ENCODE data around the gene RAB14. TPM values are rescaled to one million over a fixed set of nuclear protein-coding genes. Genes with fewer than 3 reads are reported as not detected.

RAB14 gene
- total RNA-seq, 1 experiment from 2014 or later = 30.4 TPM

- no peaks in the 10 kb centered on the region for H3K9me3 ChIP-seq (replicated peaks)
- no peak overlapping the region for H3K27ac ChIP-seq
- DNase-seq (ENCODE audit: low read depth in 1 of 2, low spot score in 2 of 2) = no peak
- no peak overlapping the region for H3K4me3 ChIP-seq
- H3K4me1 ChIP-seq (replicated peaks) = 0 out of 2 replicates have a peak, but pooled peaks cover 6% of the 10 kb centered on the region
- H3K27me3 ChIP-seq (replicated peaks) = no peaks in the 10 kb centered on the region
- H3K36me3 ChIP-seq = 0 out of 2 replicates have a peak, but pooled peaks cover 2% of the 10 kb centered on the region
These were observed 8.6 kb downstream of the RAB14 start for GRCh38 chr9:121192959-121193640.

GRCh38 chr9:121192518-121192917 is 9.2 kb downstream of the RAB14 start:
- Histone ChIP-seq H3K4me3 (no peak overlapping the region), H3K36me3 (0 out of 2 replicates have a peak, but pooled peaks cover 2% of the 10 kb centered on the region), H3K27me3 (replicated peaks) (no peaks in the 10 kb centered on the region), H3K4me1 (replicated peaks) (0 out of 2 replicates have a peak, but pooled peaks cover 6% of the 10 kb centered on the region), H3K27ac (no peak overlapping the region), H3K9me3 (replicated peaks) (no peaks in the 10 kb centered on the region)
- DNase-seq (ENCODE audit: low read depth in 1 of 2, low spot score in 2 of 2) = no peak

- DNase-seq (ENCODE audit: low read depth in 1 of 2, low spot score in 2 of 2) = no peak
- Histone ChIP-seq H3K27ac (no peak overlapping the region), H3K4me1 (replicated peaks) (0 out of 2 replicates have a peak, but pooled peaks cover 6% of the 10 kb centered on the region), H3K9me3 (replicated peaks) (no peaks in the 10 kb centered on the region), H3K27me3 (replicated peaks) (no peaks in the 10 kb centered on the region), H3K4me3 (no peak overlapping the region), H3K36me3 (peaks cover 8% of the 10 kb centered on the region)
These were observed 10.4 kb downstream of the RAB14 start for GRCh38 chr9:121191235-121191634.

- Histone ChIP-seq H3K36me3 (peaks cover 22% of the 10 kb centered on the region), H3K27ac (no peak overlapping the region), H3K9me3 (replicated peaks) (no peaks in the 10 kb centered on the region), H3K4me3 (no peak overlapping the region), H3K27me3 (replicated peaks) (no peaks in the 10 kb centered on the region), H3K4me1 (replicated peaks) (0 out of 2 replicates have a peak, but pooled peaks cover 6% of the 10 kb centered on the region)
- DNase-seq (ENCODE audit: low read depth in 1 of 2, low spot score in 2 of 2) = no peak
These were observed 12.0 kb downstream of the RAB14 start for GRCh38 chr9:121189660-121190059.

- Histone ChIP-seq H3K36me3 (peaks cover 26% of the 10 kb centered on the region), H3K9me3 (replicated peaks) (no peaks in the 10 kb centered on the region), H3K4me1 (replicated peaks) (0 out of 2 replicates have a peak, but pooled peaks cover 6% of the 10 kb centered on the region), H3K4me3 (no peak overlapping the region), H3K27ac (no peak overlapping the region), H3K27me3 (replicated peaks) (no peaks in the 10 kb centered on the region)
- DNase-seq (ENCODE audit: low read depth in 1 of 2, low spot score in 2 of 2) = no peak
These were observed 12.7 kb downstream of the RAB14 start for GRCh38 chr9:121189006-121189405.

- Histone ChIP-seq H3K4me3 (no peak overlapping the region), H3K4me1 (replicated peaks) (0 out of 2 replicates have a peak, but pooled peaks cover 6% of the 10 kb centered on the region), H3K9me3 (replicated peaks) (no peaks in the 10 kb centered on the region), H3K27me3 (replicated peaks) (no peaks in the 10 kb centered on the region), H3K27ac (no peak overlapping the region), H3K36me3 (peaks cover 37% of the 10 kb centered on the region)
- no peak for DNase-seq (ENCODE audit: low read depth in 1 of 2, low spot score in 2 of 2)
These were observed 13.9 kb downstream of the RAB14 start for GRCh38 chr9:121187636-121188305.

- DNase-seq (ENCODE audit: low read depth in 1 of 2, low spot score in 2 of 2) = no peak
- Histone ChIP-seq H3K27ac (no peak overlapping the region), H3K27me3 (replicated peaks) (no peaks in the 10 kb centered on the region), H3K36me3 (peaks cover 52% of the 10 kb centered on the region), H3K4me1 (replicated peaks) (0 out of 2 replicates have a peak, but pooled peaks cover 3% of the 10 kb centered on the region), H3K9me3 (replicated peaks) (no peaks in the 10 kb centered on the region), H3K4me3 (no peak overlapping the region)
These were observed 15.8 kb downstream of the RAB14 start for GRCh38 chr9:121185774-121186403.

- Histone ChIP-seq H3K9me3 (replicated peaks) (no peaks in the 10 kb centered on the region), H3K36me3 (peaks cover 54% of the 10 kb centered on the region), H3K27ac (no peak overlapping the region), H3K4me3 (no peak overlapping the region), H3K4me1 (replicated peaks) (no peaks in the 10 kb centered on the region), H3K27me3 (replicated peaks) (no peaks in the 10 kb centered on the region)
- DNase-seq (ENCODE audit: low read depth in 1 of 2, low spot score in 2 of 2) = no peak
These were observed 16.4 kb downstream of the RAB14 start for GRCh38 chr9:121185178-121185745.

GRCh38 chr9:121184463-121184862 is 17.2 kb downstream of the RAB14 start:
- no peaks in the 10 kb centered on the region for H3K9me3 ChIP-seq (replicated peaks)
- H3K27me3 ChIP-seq (replicated peaks) = no peaks in the 10 kb centered on the region
- no peak for DNase-seq (ENCODE audit: low read depth in 1 of 2, low spot score in 2 of 2)
- H3K4me3 ChIP-seq = no peak overlapping the region
- H3K4me1 ChIP-seq (replicated peaks) = no peaks in the 10 kb centered on the region
- no peak overlapping the region for H3K27ac ChIP-seq
- H3K36me3 ChIP-seq = peaks cover 61% of the 10 kb centered on the region

- Histone ChIP-seq H3K9me3 (replicated peaks) (no peaks in the 10 kb centered on the region), H3K36me3 (peaks cover 64% of the 10 kb centered on the region), H3K27me3 (replicated peaks) (no peaks in the 10 kb centered on the region), H3K27ac (no peak overlapping the region), H3K4me3 (no peak overlapping the region), H3K4me1 (replicated peaks) (no peaks in the 10 kb centered on the region)
- no peak for DNase-seq (ENCODE audit: low read depth in 1 of 2, low spot score in 2 of 2)
These were observed 17.8 kb downstream of the RAB14 start for GRCh38 chr9:121183666-121184423.

GRCh38 chr9:121182989-121183388 is 18.7 kb downstream of the RAB14 start:
- Histone ChIP-seq H3K27ac (no peak overlapping the region), H3K36me3 (peaks cover 72% of the 10 kb centered on the region), H3K4me3 (no peak overlapping the region), H3K4me1 (replicated peaks) (no peaks in the 10 kb centered on the region), H3K9me3 (replicated peaks) (no peaks in the 10 kb centered on the region), H3K27me3 (replicated peaks) (no peaks in the 10 kb centered on the region)
- DNase-seq (ENCODE audit: low read depth in 1 of 2, low spot score in 2 of 2) = no peak

GRCh38 chr9:121182101-121182836 is 19.4 kb downstream of the RAB14 start:
- Histone ChIP-seq H3K9me3 (replicated peaks) (no peaks in the 10 kb centered on the region), H3K4me1 (replicated peaks) (no peaks in the 10 kb centered on the region), H3K27me3 (replicated peaks) (no peaks in the 10 kb centered on the region), H3K4me3 (no peak overlapping the region), H3K36me3 (peaks cover 79% of the 10 kb centered on the region), H3K27ac (no peak overlapping the region)
- no peak for DNase-seq (ENCODE audit: low read depth in 1 of 2, low spot score in 2 of 2)

Measured in SJSA1 (cell line).